DOHH2 (cell line): Measurements from ENCODE around the gene CDKAL1.

ENCODE experiments used
- H3F3A ChIP-seq: fragments of 200-600 bp; sonication (generic), shearing (Covaris generic); 2 replicates; pipeline ENCODE4 v1.6.0; 2016; ENCODE audit warnings: antibody characterized with exemption, mild to moderate bottlenecking; ENCODE audit not compliant: control insufficient read depth, insufficient read depth
- H3K27ac ChIP-seq: fragments of 200-600 bp; sonication (generic); 2 replicates; pipeline ENCODE4 v1.5.1; 2014; ENCODE audit warnings: low read depth, mild to moderate bottlenecking, low read length, moderate library complexity
- H3K27me3 ChIP-seq: fragments of 200-600 bp; sonication (generic); 2 replicates; pipeline ENCODE4 v1.6.1; 2014; ENCODE audit warnings: mild to moderate bottlenecking, low read length, mixed read lengths; ENCODE audit not compliant: control insufficient read depth
- H3K36me3 ChIP-seq: fragments of 200-600 bp; sonication (generic); 2 replicates; pipeline ENCODE4 v1.6.1; 2014; ENCODE audit warnings: mild to moderate bottlenecking, low read length, moderate library complexity, mixed read lengths; ENCODE audit not compliant: control insufficient read depth
- H3K4me1 ChIP-seq: fragments of 200-600 bp; sonication (generic); 2 replicates; pipeline ENCODE4 v1.6.1; 2014; ENCODE audit warnings: mild to moderate bottlenecking, low read length, mixed read lengths; ENCODE audit not compliant: control insufficient read depth
- H3K4me2 ChIP-seq: fragments of 200-600 bp; sonication (generic); 2 replicates; pipeline ENCODE4 v1.6.0; 2014; ENCODE audit warnings: mild to moderate bottlenecking, low read length, moderate library complexity
- H3K4me3 ChIP-seq: fragments of 200-600 bp; sonication (generic); 2 replicates; pipeline ENCODE4 v1.5.1; 2014; ENCODE audit warnings: mild to moderate bottlenecking, low read length, mixed read lengths
- H3K79me2 ChIP-seq: fragments of 200-600 bp; sonication (generic); 2 replicates; pipeline ENCODE4 v1.6.1; 2014; ENCODE audit warnings: mild to moderate bottlenecking, low read length, mixed read lengths; ENCODE audit not compliant: control insufficient read depth
- H3K9me2 ChIP-seq: fragments of 200-600 bp; sonication (generic); replicated peaks from 2 replicates; pipeline ENCODE4 v1.6.1; 2014; ENCODE audit warnings: mild to moderate bottlenecking, low read length, mixed read lengths; ENCODE audit not compliant: control insufficient read depth
- H3K9me3 ChIP-seq: fragments of 200-600 bp; sonication (generic); 2 replicates; pipeline ENCODE4 v1.6.1; 2014; ENCODE audit warnings: antibody characterized with exemption, low read length, mixed read lengths; ENCODE audit not compliant: control insufficient read depth, insufficient read depth
- H4K20me1 ChIP-seq: fragments of 200-600 bp; sonication (generic); 2 replicates; pipeline ENCODE4 v1.6.0; 2014; ENCODE audit warnings: low read depth, mild to moderate bottlenecking, antibody characterized with exemption, low read length, moderate library complexity; ENCODE audit not compliant: control insufficient read depth, insufficient read depth
- EZH2phosphoT487 ChIP-seq: fragments of 200-600 bp; sonication (generic); IDR thresholded peaks from 2 replicates; pipeline ENCODE4 v1.6.1; 2017; ENCODE audit warnings: borderline replicate concordance, mild to moderate bottlenecking, antibody characterized with exemption, low read length, moderate library complexity, mixed read lengths
- TF ChIP-seq, protein P1 (sequence below): fragments of 200-600 bp; sonication (generic); IDR thresholded peaks from one replicate; pipeline ENCODE4 v1.5.1; 2014; ENCODE audit warnings: antibody characterized with exemption, mild to moderate bottlenecking, low read depth, low read length; ENCODE audit not compliant: poor library complexity, severe bottlenecking

CDKAL1 gene

DNA sequence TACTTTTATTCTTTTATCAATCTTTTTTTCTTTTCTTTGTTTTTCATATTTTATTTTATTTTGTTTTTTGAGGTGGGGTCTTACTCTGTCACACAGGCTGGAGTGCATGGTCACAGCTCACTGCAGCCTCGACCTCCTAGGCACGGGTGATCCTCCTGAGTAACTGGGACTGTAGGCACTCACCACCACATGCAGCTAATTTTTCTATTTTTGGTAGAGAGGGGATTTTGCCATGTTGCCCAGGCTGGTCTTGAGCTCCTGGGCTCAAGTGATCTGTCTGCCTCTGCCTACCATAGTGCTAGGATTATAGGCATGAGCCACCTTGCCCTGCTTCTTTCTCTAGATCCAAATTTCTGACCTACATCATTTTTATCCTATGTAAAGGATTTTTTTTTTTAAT is 153.2 kb downstream of the CDKAL1 start:
- Histone ChIP-seq H3K36me3 (no peaks in the 10 kb centered on the region), H3F3A (no peaks in the 10 kb centered on the region), H3K9me3 (no peaks in the 10 kb centered on the region), H3K4me3 (no peak overlapping the region), H3K9me2 (no peaks in the 10 kb centered on the region), H3K27me3 (no peaks in the 10 kb centered on the region), H3K27ac (no peak overlapping the region), H3K4me2 (no peak overlapping the region), H4K20me1 (no peaks in the 10 kb centered on the region), H3K4me1 (no peaks in the 10 kb centered on the region), H3K79me2 (peaks cover 20% of the 10 kb centered on the region)
- no peak for TF ChIP-seq EZH2phosphoT487
- TF ChIP-seq, protein P1, sequence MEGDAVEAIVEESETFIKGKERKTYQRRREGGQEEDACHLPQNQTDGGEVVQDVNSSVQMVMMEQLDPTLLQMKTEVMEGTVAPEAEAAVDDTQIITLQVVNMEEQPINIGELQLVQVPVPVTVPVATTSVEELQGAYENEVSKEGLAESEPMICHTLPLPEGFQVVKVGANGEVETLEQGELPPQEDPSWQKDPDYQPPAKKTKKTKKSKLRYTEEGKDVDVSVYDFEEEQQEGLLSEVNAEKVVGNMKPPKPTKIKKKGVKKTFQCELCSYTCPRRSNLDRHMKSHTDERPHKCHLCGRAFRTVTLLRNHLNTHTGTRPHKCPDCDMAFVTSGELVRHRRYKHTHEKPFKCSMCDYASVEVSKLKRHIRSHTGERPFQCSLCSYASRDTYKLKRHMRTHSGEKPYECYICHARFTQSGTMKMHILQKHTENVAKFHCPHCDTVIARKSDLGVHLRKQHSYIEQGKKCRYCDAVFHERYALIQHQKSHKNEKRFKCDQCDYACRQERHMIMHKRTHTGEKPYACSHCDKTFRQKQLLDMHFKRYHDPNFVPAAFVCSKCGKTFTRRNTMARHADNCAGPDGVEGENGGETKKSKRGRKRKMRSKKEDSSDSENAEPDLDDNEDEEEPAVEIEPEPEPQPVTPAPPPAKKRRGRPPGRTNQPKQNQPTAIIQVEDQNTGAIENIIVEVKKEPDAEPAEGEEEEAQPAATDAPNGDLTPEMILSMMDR, result no peak

DNA sequence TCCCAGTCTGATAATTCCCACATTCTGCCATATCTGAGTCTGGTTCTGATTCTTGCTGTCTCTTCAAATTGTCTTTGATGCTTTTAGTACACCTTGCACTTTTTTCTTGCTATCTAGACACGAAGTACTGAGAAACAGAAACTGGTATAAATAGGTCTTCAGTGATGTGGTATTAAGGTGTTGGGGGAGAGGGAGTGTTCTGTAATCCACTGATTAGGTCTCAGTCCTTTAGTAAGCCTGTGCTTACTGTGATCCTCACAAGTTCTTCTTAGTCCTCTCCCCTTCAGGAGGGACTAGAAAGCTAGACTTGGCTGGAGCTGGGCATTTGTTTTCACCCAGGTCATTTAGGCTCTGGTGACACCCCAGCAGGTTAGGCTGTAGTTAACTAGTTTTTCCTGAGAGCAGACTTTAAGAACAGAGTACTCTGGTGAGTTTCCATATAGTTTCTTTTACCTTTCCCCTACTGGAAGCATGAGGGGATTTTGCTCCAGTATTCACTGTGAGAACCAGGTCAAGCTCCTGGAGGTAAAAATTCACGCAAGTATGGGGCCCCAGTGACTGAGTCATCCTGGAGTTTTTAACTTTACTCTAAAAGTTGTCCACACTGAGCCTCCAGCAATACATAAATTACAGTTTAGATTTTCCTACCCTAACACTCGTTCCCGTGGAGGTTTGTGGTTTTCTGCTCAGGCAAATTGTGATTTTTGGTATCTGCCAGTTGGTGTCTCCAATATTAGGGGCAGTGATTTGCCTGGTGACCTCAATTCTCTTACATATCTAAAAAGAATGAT is 154.6 kb downstream of the CDKAL1 start:
- Histone ChIP-seq H3K4me1 (no peaks in the 10 kb centered on the region), H3K9me2 (no peaks in the 10 kb centered on the region), H4K20me1 (no peaks in the 10 kb centered on the region), H3F3A (no peaks in the 10 kb centered on the region), H3K4me3 (no peak overlapping the region), H3K27ac (no peak overlapping the region), H3K4me2 (no peak overlapping the region), H3K36me3 (no peaks in the 10 kb centered on the region), H3K79me2 (peaks cover 20% of the 10 kb centered on the region), H3K27me3 (no peaks in the 10 kb centered on the region), H3K9me3 (no peaks in the 10 kb centered on the region)
- TF ChIP-seq, protein P1, result no peak
- no peak for TF ChIP-seq EZH2phosphoT487

DNA sequence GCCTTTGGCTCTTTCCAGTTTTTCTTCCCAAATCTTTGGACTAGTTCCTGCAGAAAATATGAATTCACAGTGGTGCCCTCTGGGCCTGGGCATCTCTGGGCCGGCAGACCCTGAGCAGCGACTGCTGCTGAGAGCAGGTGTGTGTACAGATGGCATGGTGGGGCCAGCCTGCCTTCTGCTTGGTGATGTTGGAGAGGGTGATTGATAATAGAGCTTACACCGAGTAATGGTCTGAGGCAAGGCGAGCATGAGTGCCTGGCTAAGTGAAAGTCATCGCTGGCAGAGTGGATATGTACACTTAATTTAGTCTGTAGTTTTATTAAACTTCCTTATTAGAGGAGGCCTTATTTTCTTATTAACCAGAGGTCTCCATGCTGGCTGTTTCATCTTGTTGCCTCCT is 156.9 kb downstream of the CDKAL1 start:
- Histone ChIP-seq H3K36me3 (no peaks in the 10 kb centered on the region), H3K9me2 (no peaks in the 10 kb centered on the region), H3K79me2 (peaks cover 18% of the 10 kb centered on the region), H3K9me3 (no peaks in the 10 kb centered on the region), H3F3A (no peaks in the 10 kb centered on the region), H3K27me3 (no peaks in the 10 kb centered on the region), H3K4me3 (no peak overlapping the region), H4K20me1 (no peaks in the 10 kb centered on the region), H3K4me1 (no peaks in the 10 kb centered on the region), H3K4me2 (no peak overlapping the region), H3K27ac (no peak overlapping the region)
- TF ChIP-seq EZH2phosphoT487, result no peak
- TF ChIP-seq, protein P1, result no peak

DNA sequence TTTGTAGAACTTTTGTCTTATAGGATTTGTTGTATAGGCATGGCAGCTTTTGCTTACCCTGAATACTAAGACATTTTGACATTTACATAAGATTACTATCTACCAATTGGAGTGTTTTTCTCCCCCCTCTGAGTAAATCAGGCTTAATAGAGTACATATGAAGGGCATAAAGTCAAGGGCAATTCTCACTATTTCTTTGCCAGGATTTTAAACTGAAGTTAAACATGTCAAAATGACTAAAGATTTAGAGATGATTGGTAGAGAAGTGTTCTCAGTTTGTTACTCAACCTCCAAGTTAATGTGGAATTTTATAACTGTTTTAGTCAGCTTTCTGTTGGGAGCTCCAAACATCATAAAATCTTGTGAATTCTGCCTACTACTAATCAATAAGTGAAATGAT is 157.8 kb downstream of the CDKAL1 start:
- H3K4me3 ChIP-seq, result no peak overlapping the region
- no peaks in the 10 kb centered on the region for H3K9me2 ChIP-seq
- no peaks in the 10 kb centered on the region for H3F3A ChIP-seq
- H3K36me3 ChIP-seq, result no peaks in the 10 kb centered on the region
- TF ChIP-seq EZH2phosphoT487, result no peak
- TF ChIP-seq, protein P1, result no peak
- no peaks in the 10 kb centered on the region for H3K27me3 ChIP-seq
- H3K79me2 ChIP-seq, result peaks cover 18% of the 10 kb centered on the region
- no peaks in the 10 kb centered on the region for H4K20me1 ChIP-seq
- H3K27ac ChIP-seq, result no peak overlapping the region
- H3K9me3 ChIP-seq, result no peaks in the 10 kb centered on the region
- no peaks in the 10 kb centered on the region for H3K4me1 ChIP-seq
- H3K4me2 ChIP-seq, result no peak overlapping the region
